ENCODE data around the gene ARMH1. TPM values are rescaled to one million over a fixed set of nuclear protein-coding genes. Genes with fewer than 3 reads are reported as not detected.
A peak's percentile ranks its signal among the peaks of the same experiment; 100 is the strongest.

Gene ARMH1
- total RNA-seq (1 to 10 TPM; 4.0 to 6.4 TPM), polyA plus RNA-seq (ENCODE audit: insufficient read length in 6 of 6) (1 to 10 TPM; 5.2 to 8.1 (median 6.3) TPM)
- long read RNA-seq, donor 1, result 0 reads
- long read RNA-seq, donor 2, result 0 reads
- long read RNA-seq, donor 3, result 0 reads
- long read RNA-seq, donor 4, partial matches to known transcripts, result 1 of 3 reads
- long read RNA-seq, donor 4, other reads (novel, unspliced or antisense), result 2 of 3 reads
- long read RNA-seq, donor 5, result 0 reads
- long read RNA-seq, donor 6, partial matches to known transcripts, result 0 of 1 reads
- long read RNA-seq, donor 6, other reads (novel, unspliced or antisense), result 0 of 1 reads
- long read RNA-seq, donor 7, result 0 reads
- long read RNA-seq, donor 8, result 0 reads
- long read RNA-seq, donor 9, result 0 reads
- long read RNA-seq, donor 10, partial matches to known transcripts, result 0 of 13 reads
- long read RNA-seq, donor 10, other reads (novel, unspliced or antisense), result 13 of 13 reads
- long read RNA-seq, donor 11, result 0 reads
- long read RNA-seq, donor 12, result 0 reads

DNA sequence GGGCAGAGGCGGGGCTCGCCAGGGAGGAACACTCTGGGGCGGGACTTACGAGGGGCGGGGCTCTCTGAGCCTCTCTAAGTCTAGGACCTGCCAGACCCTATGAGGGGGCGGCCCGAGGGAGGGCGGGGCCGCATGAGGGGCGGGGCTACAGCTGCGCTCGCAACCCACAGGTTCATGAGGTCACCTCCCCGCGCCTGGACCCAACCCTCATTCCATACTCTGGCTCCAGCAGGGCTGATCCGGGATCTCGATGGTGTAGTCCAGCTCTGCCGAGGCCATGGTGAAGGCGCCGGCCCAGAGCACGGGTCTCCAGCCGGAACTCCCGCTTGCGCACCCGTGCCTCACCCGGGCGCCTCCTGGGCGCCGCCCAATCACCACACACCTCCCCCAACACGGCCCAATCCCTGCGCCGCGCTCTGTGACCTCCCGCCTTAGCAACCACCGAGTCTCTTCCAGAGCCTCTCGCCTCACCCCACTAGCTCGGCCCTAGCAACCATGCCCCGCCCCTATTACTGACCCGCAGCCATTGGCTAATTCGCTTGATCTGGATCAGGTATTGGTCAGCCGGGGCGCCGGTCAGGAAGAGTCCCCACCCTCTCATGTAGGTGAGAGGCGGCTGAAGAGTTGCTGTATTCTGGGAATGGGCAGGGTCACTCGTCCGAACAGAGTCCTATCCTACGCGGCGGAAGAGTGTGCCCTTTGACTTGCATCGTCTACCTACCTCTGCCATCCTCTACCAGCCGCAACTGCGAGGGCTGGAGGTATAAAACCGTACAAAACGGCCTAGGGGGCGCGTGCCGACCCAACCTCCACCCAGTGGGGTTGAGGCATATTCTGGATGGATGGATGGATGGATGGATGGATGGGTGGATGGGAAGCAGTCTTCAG, at the start of gene ARMH1, which contains the start of gene TMEM53:
Gene ARMH1 (plus strand): TSS at position 602 of the 888 bp plus-strand sequence. CDS start 14,984 bp downstream, outside the sequence.
Gene TMEM53 (minus strand): TSS at position 369 of the 888 bp plus-strand sequence. CDS start 90 bp downstream, at position 279.
- no peaks in the 10 kb centered on the region for H3K27me3 ChIP-seq
- DNase-seq (peak; percentile 99 to 100 (median 99)), ATAC-seq (peak; percentile 92)
- H3K4me1 ChIP-seq, result peaks cover 42 to 65% of the 10 kb centered on the region in 2 donors
- no peaks in the 10 kb centered on the region for H3K36me3 ChIP-seq
- H3K4me3 ChIP-seq, result peak within 1 kb of the TSS; percentile 40 to 60
- peak within 1 kb of the TSS; percentile 91 to 96 for H3K27ac ChIP-seq
- intact Hi-C loops (cut with DNase I), result no loop called here
- TF ChIP-seq, protein P1, sequence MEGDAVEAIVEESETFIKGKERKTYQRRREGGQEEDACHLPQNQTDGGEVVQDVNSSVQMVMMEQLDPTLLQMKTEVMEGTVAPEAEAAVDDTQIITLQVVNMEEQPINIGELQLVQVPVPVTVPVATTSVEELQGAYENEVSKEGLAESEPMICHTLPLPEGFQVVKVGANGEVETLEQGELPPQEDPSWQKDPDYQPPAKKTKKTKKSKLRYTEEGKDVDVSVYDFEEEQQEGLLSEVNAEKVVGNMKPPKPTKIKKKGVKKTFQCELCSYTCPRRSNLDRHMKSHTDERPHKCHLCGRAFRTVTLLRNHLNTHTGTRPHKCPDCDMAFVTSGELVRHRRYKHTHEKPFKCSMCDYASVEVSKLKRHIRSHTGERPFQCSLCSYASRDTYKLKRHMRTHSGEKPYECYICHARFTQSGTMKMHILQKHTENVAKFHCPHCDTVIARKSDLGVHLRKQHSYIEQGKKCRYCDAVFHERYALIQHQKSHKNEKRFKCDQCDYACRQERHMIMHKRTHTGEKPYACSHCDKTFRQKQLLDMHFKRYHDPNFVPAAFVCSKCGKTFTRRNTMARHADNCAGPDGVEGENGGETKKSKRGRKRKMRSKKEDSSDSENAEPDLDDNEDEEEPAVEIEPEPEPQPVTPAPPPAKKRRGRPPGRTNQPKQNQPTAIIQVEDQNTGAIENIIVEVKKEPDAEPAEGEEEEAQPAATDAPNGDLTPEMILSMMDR (IDR thresholded peaks at IDR 0.05), result no peak
- H3K9me3 ChIP-seq, result no peaks in the 10 kb centered on the region

DNA sequence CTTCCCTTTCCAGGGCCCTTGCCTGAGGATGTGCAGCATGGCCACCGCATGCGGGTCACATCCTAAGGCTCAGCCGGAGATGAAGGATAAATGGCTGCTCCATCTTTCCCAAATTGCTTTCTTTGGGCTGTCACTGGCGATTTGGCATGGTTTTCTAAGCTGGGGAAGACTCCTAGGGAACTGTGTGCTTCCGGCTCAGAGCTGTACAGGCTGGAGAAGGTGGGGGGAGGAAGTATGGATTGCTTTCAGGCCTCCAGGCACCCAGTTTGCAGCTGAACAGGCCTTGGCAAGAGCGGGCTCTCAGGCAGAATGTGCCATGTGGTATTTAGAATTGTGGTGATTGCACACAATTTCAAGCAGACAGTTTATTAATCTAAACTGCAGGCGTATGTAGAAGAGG, 49.2 kb upstream of the ARMH1 start:
- TF ChIP-seq, protein P1 (IDR thresholded peaks at IDR 0.05), result no peak
- H3K27me3 ChIP-seq, result no peaks in the 10 kb centered on the region
- no peaks in the 10 kb centered on the region for H3K36me3 ChIP-seq
- intact Hi-C loops (cut with DNase I), result no loop called here
- no peak for ATAC-seq
- H3K27ac ChIP-seq, result no peak overlapping the region
- H3K4me3 ChIP-seq, result no peak overlapping the region
- H3K9me3 ChIP-seq, result no peaks in the 10 kb centered on the region
- H3K4me1 ChIP-seq, result no peaks in the 10 kb centered on the region
- no peak for DNase-seq

DNA sequence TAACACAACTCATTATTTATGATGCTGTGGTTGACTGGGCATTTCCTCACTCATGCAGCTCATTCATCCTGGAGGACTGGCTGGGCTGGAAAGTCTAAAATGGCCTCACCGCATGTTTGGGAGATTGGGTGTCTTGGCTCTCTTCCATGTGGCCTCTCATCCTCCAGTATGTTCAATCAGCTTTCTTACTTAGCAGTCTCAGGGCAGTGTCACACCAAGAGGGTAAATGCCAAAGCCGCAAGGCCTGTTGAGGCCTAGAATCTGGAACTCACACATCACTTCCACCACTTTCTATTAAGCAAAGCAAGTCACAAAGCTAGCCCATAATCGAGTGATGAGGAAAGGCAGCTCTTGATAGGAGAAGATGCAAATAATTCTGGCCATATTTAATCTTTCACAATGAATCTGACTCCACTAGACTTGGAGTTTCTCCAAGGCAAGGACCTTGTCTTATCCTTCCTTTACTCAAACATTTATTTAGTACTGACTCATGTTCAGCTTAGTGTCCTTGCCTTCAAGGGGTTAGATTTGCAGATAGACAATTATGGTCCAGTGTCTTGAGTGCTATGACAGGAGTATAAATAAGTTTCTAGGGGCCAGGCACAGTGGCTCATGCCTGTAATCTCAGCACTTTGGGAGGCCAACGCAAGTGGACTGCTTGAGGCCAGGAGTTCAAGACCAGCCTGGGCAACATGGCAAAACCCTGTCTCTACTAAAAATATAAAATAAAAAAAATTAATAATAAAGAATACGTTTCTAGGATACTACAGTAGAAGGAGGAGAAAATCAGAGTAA, 45.4 kb upstream of the ARMH1 start:
- Histone ChIP-seq H3K4me3 (no peak overlapping the region), H3K9me3 (no peaks in the 10 kb centered on the region), H3K27me3 (no peaks in the 10 kb centered on the region), H3K4me1 (peaks cover 0 to 24% of the 10 kb centered on the region in 2 donors), H3K27ac (no peak overlapping the region), H3K36me3 (peaks cover 0 to 10% of the 10 kb centered on the region in 2 donors)
- intact Hi-C loops (cut with DNase I), result no loop called here
- ATAC-seq (no peak), DNase-seq (no peak)
- TF ChIP-seq, protein P1 (IDR thresholded peaks at IDR 0.05), result no peak

DNA sequence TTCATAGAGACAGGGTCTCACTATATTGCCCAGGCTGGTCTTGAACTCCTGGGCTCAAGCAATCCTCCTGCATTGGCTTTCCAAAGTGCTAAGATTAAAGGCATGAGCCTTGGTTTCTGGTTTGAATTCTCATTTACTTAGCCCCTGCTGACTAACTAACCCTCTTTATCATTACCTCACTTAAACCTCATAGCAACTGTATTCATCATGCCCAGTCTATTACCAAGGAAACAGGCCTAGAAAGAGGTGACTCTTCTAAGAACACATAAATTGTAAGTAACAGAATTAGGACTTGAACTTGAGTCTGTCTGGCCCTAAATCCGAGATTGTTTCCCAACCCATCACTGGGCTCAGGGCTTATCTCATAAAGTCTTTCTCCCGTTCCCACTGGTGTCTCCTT, 44.4 kb upstream of the ARMH1 start:
- Histone ChIP-seq H3K36me3 (peaks cover 0 to 20% of the 10 kb centered on the region in 2 donors), H3K4me3 (no peak overlapping the region), H3K4me1 (peaks cover 0 to 32% of the 10 kb centered on the region in 2 donors), H3K9me3 (no peaks in the 10 kb centered on the region), H3K27me3 (no peaks in the 10 kb centered on the region), H3K27ac (no peak overlapping the region)
- TF ChIP-seq, protein P1 (IDR thresholded peaks at IDR 0.05), result no peak
- DNase-seq (no peak), ATAC-seq (no peak)
- intact Hi-C loops (cut with DNase I), result no loop called here

Measured in left lung (tissue), 14 donors.